ENCODE measurements around the gene LECT2.

DNA sequence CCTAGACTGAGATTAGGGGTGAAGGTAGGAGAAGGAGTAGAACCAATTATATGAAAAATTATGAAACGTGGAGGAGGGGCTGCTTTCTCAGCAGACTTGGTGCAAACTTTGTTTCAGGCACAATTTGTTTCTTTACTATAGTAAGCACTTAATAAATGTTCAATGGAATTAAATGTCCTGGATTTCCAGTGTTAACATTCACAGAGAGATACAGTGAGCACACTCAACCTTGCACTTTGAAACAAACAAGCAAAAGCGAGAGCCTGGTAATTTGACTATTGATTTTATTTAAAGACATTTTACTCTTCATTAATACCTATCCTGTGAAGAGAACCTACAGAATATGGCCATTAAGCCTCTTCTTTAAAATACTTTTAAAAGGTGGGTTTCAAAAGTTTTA lies 933 bp downstream of the LECT2 start:
- TF ChIP-seq CTCF (IDR thresholded peaks at IDR 0.05; ENCODE audit: low read length) (no peak), EZH2phosphoT487 (IDR thresholded peaks at IDR 0.05; ENCODE audit: low read length) (no peak)

All from MM.1S (cell line).